Activated CD4-positive, alpha-beta T cell treated with anti-CD3 and anti-CD28 coated beads, Interleukin-2, Interleukin-4, amounts not matched to agents 100 ng/mL and 50 ng/mL, durations not matched to agents 16 hours and 8 hours (primary cell): ENCODE measurements around the gene SSR3.
"Not testable (repeated sequence)": the region's sequence is repeated elsewhere in the genome, so short reads cannot be mapped to it uniquely, and the experiment has no call there.

Source experiments
- DNase-seq: peaks from one replicate; pipeline ENCODE4 v3.0.0-alpha.2; 2020; ENCODE audit warnings: low spot score

The SSR3 gene

DNA sequence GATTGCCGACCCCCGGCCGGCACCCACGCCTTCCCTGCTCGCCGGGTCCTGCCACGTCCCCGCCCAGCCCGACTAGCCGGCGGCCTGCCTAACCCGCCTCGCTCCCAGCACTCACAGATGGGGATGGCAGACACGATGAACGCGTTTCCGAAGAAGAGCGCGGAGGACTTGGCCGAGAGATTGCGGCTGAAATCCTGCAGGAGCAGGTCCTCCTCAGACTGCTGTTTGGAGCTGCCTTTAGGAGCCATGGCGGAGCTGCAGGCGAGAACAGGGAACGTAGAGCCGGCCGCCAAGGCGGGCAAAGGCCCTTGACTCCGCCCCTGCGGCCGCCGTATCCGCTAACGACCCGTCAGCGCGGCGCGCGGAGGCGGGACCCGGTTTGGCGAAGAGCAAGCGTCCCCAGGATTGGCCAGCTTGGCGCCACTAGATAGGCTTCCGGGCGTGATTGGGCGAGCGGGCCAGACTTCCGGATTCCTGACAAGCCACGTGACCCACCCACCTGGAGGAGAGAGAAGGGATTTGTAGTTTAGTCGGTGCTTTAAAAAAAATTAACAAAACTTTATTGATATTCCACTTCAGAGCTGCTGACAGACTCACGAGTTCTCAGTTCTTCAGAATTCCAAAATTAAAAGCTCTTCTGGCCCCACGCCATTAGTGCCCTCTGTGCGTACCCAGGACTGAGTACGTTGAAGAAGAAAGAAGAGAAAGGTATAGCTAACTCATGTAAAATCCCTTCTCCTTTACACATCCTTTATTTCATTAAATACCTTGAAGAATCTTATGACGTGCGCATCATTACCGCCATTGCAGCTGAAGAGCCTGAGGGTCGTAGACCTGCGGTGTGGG lies at the start of gene SSR3:
Gene SSR3, minus strand, starts transcription at position 276 of the 846 bp plus-strand sequence. Its CDS starts 28 bp downstream, at position 248.
- DNase-seq = peak; percentile 99

GRCh38 chr3:156604064-156604641 lies 49.2 kb upstream of the SSR3 start:
- DNase-seq = no peak

GRCh38 chr3:156603379-156604017 lies 48.6 kb upstream of the SSR3 start:
- no peak for DNase-seq

DNA sequence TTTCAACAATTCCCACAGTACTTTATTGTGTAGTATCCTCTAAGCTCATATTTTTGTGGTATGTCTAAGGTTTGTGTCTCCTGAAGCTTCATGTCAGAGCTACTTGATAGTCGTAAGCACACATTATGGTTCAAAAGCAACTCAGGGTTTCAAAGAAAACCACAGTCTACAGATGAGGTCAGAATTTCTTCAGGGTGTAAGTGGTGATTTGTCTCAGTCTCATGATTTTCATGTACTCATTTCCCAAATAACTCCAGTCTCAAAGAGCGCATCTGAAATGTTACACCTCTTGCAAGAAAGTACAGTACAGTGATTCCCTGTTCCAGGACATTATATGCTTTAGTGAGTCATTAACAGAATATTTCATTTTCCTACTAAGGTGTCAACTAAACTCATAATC lies 47.5 kb upstream of the SSR3 start:
- DNase-seq = peak; percentile 71

DNA sequence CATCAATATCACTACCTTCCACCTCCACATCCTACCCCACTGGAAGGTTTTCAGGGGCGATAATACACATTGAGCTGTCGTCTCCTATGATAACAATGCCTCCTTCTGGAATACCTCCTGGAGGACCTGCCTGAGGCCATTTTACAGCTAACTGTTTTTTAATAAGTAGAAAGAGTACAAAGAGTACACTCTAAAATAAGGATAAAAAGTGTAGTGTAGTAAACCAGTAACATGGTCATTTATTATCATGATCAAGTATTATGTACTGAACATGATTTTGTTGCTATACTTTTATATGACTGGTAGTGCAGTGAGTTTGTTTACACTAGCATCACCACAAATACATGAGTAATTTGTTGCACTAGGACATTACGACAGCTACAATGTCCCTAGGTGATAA lies 46.6 kb upstream of the SSR3 start:
- DNase-seq = no peak

GRCh38 chr3:156600834-156601233 lies 45.9 kb upstream of the SSR3 start:
- no peak for DNase-seq

DNA sequence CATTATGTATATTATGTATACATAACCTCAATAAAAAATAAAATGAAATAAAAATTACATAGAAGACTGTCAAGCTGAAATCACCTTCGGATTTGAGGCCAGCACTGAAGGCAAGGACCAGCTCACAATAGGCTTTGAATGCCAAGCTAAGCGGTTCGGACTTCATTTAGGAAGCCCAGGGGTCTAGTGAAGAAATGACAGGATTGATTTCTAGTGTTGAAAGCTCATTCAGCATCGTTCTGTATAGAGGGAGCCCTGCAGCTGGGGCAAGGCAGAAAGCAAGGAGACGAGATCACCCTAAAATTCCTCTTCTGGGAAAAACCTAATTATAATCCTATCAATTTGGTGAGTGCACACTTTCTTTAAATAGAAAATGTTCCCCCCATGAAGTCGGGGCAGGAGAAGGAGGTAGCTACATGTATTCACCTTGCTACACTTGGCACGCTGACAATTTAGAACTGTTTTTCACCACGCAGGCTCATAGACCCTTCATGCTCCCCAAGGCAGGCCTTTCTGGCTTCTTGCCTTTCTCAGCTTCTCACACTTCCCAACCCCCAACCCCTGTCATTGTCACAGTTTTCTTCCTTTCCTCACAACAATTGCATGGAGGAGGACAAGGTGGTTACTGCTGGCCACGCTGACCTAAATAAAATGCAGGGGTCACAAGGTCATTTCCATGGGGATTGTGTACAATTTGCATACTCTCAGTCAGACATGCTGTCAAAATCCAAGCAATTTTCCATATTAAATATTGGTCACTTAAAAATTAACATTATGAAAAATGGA lies 44.4 kb upstream of the SSR3 start:
- no peak for DNase-seq

GRCh38 chr3:156598413-156598812 lies 43.5 kb upstream of the SSR3 start:
- DNase-seq = no peak

- DNase-seq = no peak
Observed at GRCh38 chr3:156594219-156594683, 39.3 kb upstream of the SSR3 start.

DNA sequence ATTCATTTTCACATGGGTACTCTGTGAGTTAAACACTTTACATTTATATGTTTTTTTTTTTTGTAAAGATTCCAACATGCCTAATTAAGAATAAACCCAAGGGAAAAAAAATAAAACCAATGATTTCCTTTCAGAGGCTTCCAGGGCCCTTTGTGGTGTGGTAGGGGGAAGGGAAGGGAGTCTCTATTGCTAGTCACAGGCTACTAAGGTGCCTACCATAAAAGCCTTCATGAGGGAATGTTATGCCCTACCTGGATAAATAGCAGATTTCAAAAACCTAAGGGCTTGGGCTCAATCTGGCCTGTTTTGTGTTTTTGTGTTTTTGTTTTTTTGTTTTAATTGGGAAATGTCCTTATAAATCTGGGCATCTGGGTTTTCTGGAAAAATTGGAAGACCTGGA lies 38.9 kb upstream of the SSR3 start:
- DNase-seq = no peak

- DNase-seq = not testable (repeated sequence)
Observed at GRCh38 chr3:156589806-156590205, 34.9 kb upstream of the SSR3 start.

GRCh38 chr3:156587760-156588069 lies 32.8 kb upstream of the SSR3 start:
- DNase-seq = no peak

- DNase-seq = no peak
Observed at GRCh38 chr3:156586905-156587759, 32.2 kb upstream of the SSR3 start.

DNA sequence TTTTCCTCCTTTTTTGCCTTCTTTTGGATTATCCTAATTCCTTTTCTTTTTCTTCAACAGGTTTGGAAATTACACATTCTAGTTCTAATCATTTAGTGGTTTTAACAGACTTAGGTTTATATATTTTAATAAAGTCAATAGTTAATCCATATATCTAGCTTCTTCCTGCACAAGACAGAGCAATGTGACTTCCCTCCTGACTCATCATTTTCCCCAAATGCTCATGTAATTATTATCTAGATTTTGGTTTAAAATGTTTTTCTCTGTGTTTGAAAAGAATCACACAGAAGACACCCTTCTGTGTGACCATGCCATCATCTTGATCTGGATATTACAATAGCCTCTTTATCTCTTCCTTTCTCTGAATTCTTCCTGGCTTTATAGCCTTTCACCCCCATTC lies 28.6 kb upstream of the SSR3 start:
- DNase-seq = no peak

- DNase-seq = no peak
Observed at GRCh38 chr3:156582532-156583183, 27.7 kb upstream of the SSR3 start.

DNA sequence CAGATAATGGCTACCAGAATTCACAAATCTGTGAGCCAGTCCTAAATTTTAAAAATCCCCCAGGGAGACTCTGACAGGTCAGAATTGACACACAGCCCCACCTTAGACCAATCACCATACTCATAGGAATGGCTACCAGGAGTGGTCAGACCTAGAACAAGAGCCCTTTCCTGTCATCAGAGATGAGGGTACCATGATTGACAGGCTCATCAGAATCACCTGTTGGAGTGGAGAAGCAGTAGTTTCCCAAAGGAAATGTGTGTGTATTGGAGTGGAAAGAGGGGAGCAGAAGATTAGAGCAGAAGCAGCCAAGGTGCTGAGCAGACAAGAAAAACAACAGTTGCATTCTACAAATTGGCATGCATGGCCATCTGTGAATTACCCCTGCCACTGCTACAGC lies 27.0 kb upstream of the SSR3 start:
- no peak for DNase-seq

DNA sequence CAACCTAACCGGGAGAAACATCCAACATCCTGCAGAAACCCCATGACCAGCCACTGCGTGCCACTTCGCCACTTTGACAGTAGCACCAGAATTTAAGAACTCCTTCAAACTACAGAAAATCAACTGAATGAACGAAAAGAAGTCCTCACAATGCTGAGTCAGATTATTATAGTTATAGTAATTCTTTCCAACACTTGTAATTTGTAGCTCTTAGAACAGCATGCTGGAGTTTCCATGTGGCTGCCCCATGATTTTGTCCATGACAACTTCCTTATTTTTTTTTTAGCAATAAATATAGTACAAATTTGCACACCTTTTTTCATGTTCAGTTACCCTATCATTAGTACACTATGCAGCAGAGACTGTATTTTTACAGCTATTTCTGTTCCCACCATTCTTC lies 26.1 kb upstream of the SSR3 start:
- no peak for DNase-seq

- DNase-seq = no peak
Observed at GRCh38 chr3:156579427-156579851, 24.5 kb upstream of the SSR3 start.

GRCh38 chr3:156577736-156578135 lies 22.8 kb upstream of the SSR3 start:
- DNase-seq = no peak

GRCh38 chr3:156576651-156577348 lies 21.9 kb upstream of the SSR3 start:
- no peak for DNase-seq
